Nephron (organoid): ENCODE data around the gene PAX8.

ENCODE experiments used
- H3K27ac Mint-ChIP-seq, 3 experiments: 2 replicates each; pipeline ENCODE4 v1.8.0; 2020; ENCODE audit warnings: mixed read lengths in 3 of 3, mild to moderate bottlenecking in 2 of 3, moderate library complexity in 1 of 3
- H3K27me3 Mint-ChIP-seq: 2 replicates; pipeline ENCODE4 v1.8.0; 2021; ENCODE audit warnings: low read depth, mild to moderate bottlenecking, moderate library complexity, mixed read lengths
- H3K36me3 Mint-ChIP-seq: 2 replicates; pipeline ENCODE4 v1.8.0; 2020; ENCODE audit warnings: low read depth, mixed read lengths
- H3K4me1 Mint-ChIP-seq: 2 replicates; pipeline ENCODE4 v1.8.0; 2020; ENCODE audit warnings: mixed read lengths
- H3K4me3 Mint-ChIP-seq, 3 experiments: 2 replicates each; pipeline ENCODE4 v1.8.0; 2020; ENCODE audit warnings: mild to moderate bottlenecking in 3 of 3, mixed read lengths in 3 of 3, moderate library complexity in 2 of 3
- H3K9me3 Mint-ChIP-seq: 2 replicates; pipeline ENCODE4 v1.8.0; 2020; ENCODE audit warnings: mixed read lengths
- CTCF ChIP-seq, 3 experiments: fragments of 200-600 bp; sonication (generic); IDR thresholded peaks; one replicate each; pipeline ENCODE4 v1.5.0; 2021; ENCODE audit warnings: antibody characterized with exemption in 3 of 3; ENCODE audit not compliant: unreplicated experiment in 3 of 3

PAX8 gene

DNA sequence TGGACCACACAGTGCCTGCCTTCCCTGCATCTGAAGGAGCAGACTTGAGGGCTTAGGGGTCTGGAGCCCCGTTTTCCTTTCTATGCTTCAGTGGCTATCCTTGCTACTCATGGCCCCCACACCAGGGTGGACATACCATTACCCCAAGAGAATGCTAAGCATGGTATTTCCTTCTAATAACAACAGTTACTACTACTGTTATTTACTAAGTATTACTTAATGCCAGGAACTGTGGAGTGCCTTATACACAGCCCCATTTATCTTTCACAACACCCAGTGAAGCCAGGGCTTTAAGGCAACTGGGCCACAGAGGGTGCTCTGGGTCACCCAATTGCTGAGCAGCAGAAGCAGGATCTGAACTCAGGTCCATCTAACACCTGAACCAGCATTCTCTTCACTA, 5.8 kb upstream of the PAX8 start:
- TF ChIP-seq CTCF (IDR thresholded peaks at IDR 0.05; ENCODE audit: unreplicated experiment in 3 of 3): no peak
- peak overlapping the region; percentile 87 to 99 (median 92) for H3K27ac Mint-ChIP-seq
- H3K27me3 Mint-ChIP-seq: peaks cover 83% of the 10 kb centered on the region

DNA sequence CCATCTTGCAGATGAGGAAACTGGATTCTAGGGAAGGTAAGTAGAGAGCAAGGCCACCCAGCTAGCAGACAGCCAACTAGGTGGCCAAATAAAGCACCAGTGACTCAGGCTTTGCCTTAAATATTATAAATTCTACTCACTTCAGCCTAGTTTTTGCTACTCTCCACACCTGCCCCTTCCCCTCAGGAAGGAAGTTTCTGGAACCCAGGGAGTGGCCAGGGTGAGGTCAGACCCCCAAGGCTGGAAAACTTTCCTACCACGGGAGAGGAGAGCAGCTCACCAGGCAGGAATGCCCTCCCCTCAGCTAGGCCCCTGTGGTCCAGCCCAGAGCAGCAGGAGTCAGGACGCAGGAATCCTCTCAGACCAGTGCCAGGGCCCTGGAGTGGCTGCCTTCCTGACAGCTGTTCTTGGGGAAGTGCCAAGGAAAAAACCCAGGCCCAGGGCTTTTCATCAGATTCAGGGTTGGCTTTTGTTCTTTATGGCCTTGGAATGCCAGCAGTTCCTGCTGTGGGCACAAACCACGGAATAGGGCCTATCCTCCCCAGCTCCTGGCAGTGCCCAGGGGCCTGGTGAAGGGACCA, 5.1 kb upstream of the PAX8 start:
- Mint-ChIP-seq H3K4me3 (peak overlapping the region in 2 of 3 experiments; percentile 14), H3K36me3 (no peaks in the 10 kb centered on the region), H3K9me3 (no peaks in the 10 kb centered on the region), H3K27ac (peak overlapping the region; percentile 87 to 99 (median 92)), H3K27me3 (peaks cover 83% of the 10 kb centered on the region), H3K4me1 (peaks cover 36% of the 10 kb centered on the region)
- TF ChIP-seq CTCF (IDR thresholded peaks at IDR 0.05; ENCODE audit: unreplicated experiment in 3 of 3): no peak

More for the DNA sequence above, 5.8 kb upstream of the PAX8 start:
- H3K4me1 Mint-ChIP-seq: peaks cover 30% of the 10 kb centered on the region
- H3K36me3 Mint-ChIP-seq: no peaks in the 10 kb centered on the region
- H3K9me3 Mint-ChIP-seq: no peaks in the 10 kb centered on the region
- no peak overlapping the region for H3K4me3 Mint-ChIP-seq

- peak overlapping the region; percentile 92 to 99 (median 93) for H3K27ac Mint-ChIP-seq
- no peaks in the 10 kb centered on the region for H3K9me3 Mint-ChIP-seq
- H3K4me3 Mint-ChIP-seq: peak overlapping the region; percentile 33 to 64 (median 61)
- H3K36me3 Mint-ChIP-seq: no peaks in the 10 kb centered on the region
- H3K27me3 Mint-ChIP-seq: peaks cover 86% of the 10 kb centered on the region
- peak in 2 of 3 experiments; percentile 14 to 29 for TF ChIP-seq CTCF (IDR thresholded peaks at IDR 0.05; ENCODE audit: unreplicated experiment in 3 of 3)
- H3K4me1 Mint-ChIP-seq: peaks cover 37% of the 10 kb centered on the region
Observed at GRCh38 chr2:113282747-113283533, 4.2 kb upstream of the PAX8 start.

- Mint-ChIP-seq H3K36me3 (no peaks in the 10 kb centered on the region), H3K9me3 (no peaks in the 10 kb centered on the region), H3K27ac (peak overlapping the region; percentile 92 to 99 (median 93)), H3K4me1 (peaks cover 37% of the 10 kb centered on the region), H3K27me3 (peaks cover 86% of the 10 kb centered on the region), H3K4me3 (peak overlapping the region in 1 of 3 experiments; percentile 64)
- TF ChIP-seq CTCF (IDR thresholded peaks at IDR 0.05; ENCODE audit: unreplicated experiment in 3 of 3): no peak
Observed at GRCh38 chr2:113281910-113282746, 3.4 kb upstream of the PAX8 start.

- Mint-ChIP-seq H3K27me3 (peaks cover 100% of the 10 kb centered on the region), H3K4me1 (peaks cover 34% of the 10 kb centered on the region), H3K36me3 (peaks cover 23% of the 10 kb centered on the region), H3K27ac (peak overlapping the region; percentile 90 to 99 (median 93)), H3K4me3 (peak overlapping the region; percentile 85 to 90 (median 88)), H3K9me3 (no peaks in the 10 kb centered on the region)
- TF ChIP-seq CTCF (IDR thresholded peaks at IDR 0.05; ENCODE audit: unreplicated experiment in 3 of 3): no peak
Observed at GRCh38 chr2:113278073-113278741, 514 bp downstream of the PAX8 start.
